Measurements from ENCODE around the gene HELQ. TPM values are rescaled to one million over a fixed set of nuclear protein-coding genes. Genes with fewer than 3 reads are reported as not detected.

HELQ gene
- 9.9 and 11.2 TPM in 2 replicates for total RNA-seq

GRCh38 chr4:83455281-83456183 is at the start of gene HELQ, which contains the start of gene MRPS18C:
Gene HELQ (minus strand): TSS chr4:83455823. CDS start chr4:83455693, 130 bp downstream.
Gene MRPS18C (plus strand): TSS chr4:83456058. CDS start chr4:83456078, 20 bp downstream.

GRCh38 chr4:83484500-83485461 is 29.2 kb upstream of the HELQ start, which contains the start of gene ABRAXAS1:
Gene ABRAXAS1 (minus strand): TSS chr4:83485100. CDS start chr4:83485072, 28 bp downstream.

Other genes with a start within 250 kb of the HELQ start
- gene COQ2, start 171.0 kb downstream of the HELQ start, total RNA-seq = 5.8 and 14.4 TPM in 2 replicates
- gene HPSE, start 121.0 kb downstream of the HELQ start, total RNA-seq = 0.43 and 14.0 TPM in 2 replicates
- 17.4 and 32.1 TPM in 2 replicates for gene MRPS18C, start 235 bp upstream of the HELQ start, total RNA-seq
- gene ABRAXAS1, start 29.3 kb upstream of the HELQ start, total RNA-seq = 8.0 and 8.2 TPM in 2 replicates
- gene GPAT3, start 80.3 kb upstream of the HELQ start, total RNA-seq = 1.2 and 8.9 TPM in 2 replicates

Measured in nasal cavity respiratory epithelium epithelial cell of viscerocranial mucosa (primary cell).